Astrocyte (in vitro differentiated cells and primary cell): Measurements from ENCODE around the gene S100P. TPM values are rescaled to one million over a fixed set of nuclear protein-coding genes. Genes with fewer than 3 reads are reported as not detected.
"Not testable (repeated sequence)": the region's sequence is repeated elsewhere in the genome, so short reads cannot be mapped to it uniquely, and the experiment has no call there.

Experiments
- DNase-seq: peaks from one replicate; pipeline ENCODE4 v3.0.0-alpha.2; 2010; ENCODE audit warnings: low read depth
- FAIRE-seq: peaks from 2 replicates; lab custom pipeline; 2011; peaks lifted over from hg19 to GRCh38; lab: Jason Lieb, UNC
- H2AFZ ChIP-seq: 2 replicates; pipeline ENCODE4 v1.6.0; 2012; ENCODE audit warnings: low read depth, low read length, inconsistent platforms
- H3K27ac ChIP-seq: 2 replicates; pipeline ENCODE4 v1.5.1; 2011; ENCODE audit warnings: low read depth, low read length, inconsistent platforms
- H3K27me3 ChIP-seq: 2 replicates; pipeline ENCODE4 v1.6.0; 2011; ENCODE audit warnings: low read length, inconsistent platforms; ENCODE audit not compliant: insufficient read depth
- H3K36me3 ChIP-seq: 2 replicates; pipeline ENCODE4 v1.5.1; 2011; ENCODE audit warnings: low read length, inconsistent platforms; ENCODE audit not compliant: insufficient read depth
- H3K4me1 ChIP-seq: 2 replicates; pipeline ENCODE4 v1.5.1; 2011; ENCODE audit warnings: low read length, inconsistent platforms; ENCODE audit not compliant: insufficient read depth
- H3K4me2 ChIP-seq: 2 replicates; pipeline ENCODE4 v1.6.0; 2012; ENCODE audit warnings: low read length, inconsistent platforms
- H3K4me3 ChIP-seq: 2 replicates; pipeline ENCODE4 v1.5.1; 2011; ENCODE audit warnings: low read depth, mild to moderate bottlenecking, low read length, inconsistent platforms; ENCODE audit not compliant: insufficient read depth
- H3K79me2 ChIP-seq: 2 replicates; pipeline ENCODE4 v1.6.0; 2012; ENCODE audit warnings: mild to moderate bottlenecking, low read length, inconsistent platforms; ENCODE audit not compliant: insufficient read depth
- H3K9ac ChIP-seq: 2 replicates; pipeline ENCODE4 v1.6.0; 2012; ENCODE audit warnings: mild to moderate bottlenecking, low read length, inconsistent platforms
- H3K9me3 ChIP-seq: 2 replicates; pipeline ENCODE4 v1.5.1; 2012; ENCODE audit warnings: low read depth, mild to moderate bottlenecking, low read length, inconsistent platforms; ENCODE audit not compliant: insufficient read depth
- H4K20me1 ChIP-seq: 2 replicates; pipeline ENCODE4 v1.6.0; 2012; ENCODE audit warnings: low read length, inconsistent platforms; ENCODE audit not compliant: insufficient read depth
- H3K27ac Mint-ChIP-seq: one replicate; pipeline ENCODE4 v1.8.0; 2021; ENCODE audit warnings: mild to moderate bottlenecking, mixed read lengths; ENCODE audit not compliant: unreplicated experiment
- H3K27me3 Mint-ChIP-seq: one replicate; pipeline ENCODE4 v1.8.0; 2021; ENCODE audit warnings: low read depth, mixed read lengths; ENCODE audit not compliant: unreplicated experiment
- H3K36me3 Mint-ChIP-seq: one replicate; pipeline ENCODE4 v1.8.0; 2021; ENCODE audit warnings: low read depth, mixed read lengths; ENCODE audit not compliant: unreplicated experiment
- H3K4me1 Mint-ChIP-seq: one replicate; pipeline ENCODE4 v1.8.0; 2021; ENCODE audit warnings: low read depth, mixed read lengths; ENCODE audit not compliant: unreplicated experiment
- H3K4me3 Mint-ChIP-seq: one replicate; pipeline ENCODE4 v1.8.0; 2021; ENCODE audit warnings: mild to moderate bottlenecking, moderate library complexity, mixed read lengths; ENCODE audit not compliant: unreplicated experiment
- H3K9me3 Mint-ChIP-seq: one replicate; pipeline ENCODE4 v1.8.0; 2021; ENCODE audit warnings: mild to moderate bottlenecking, mixed read lengths; ENCODE audit not compliant: unreplicated experiment
- EZH2 ChIP-seq: IDR thresholded peaks from 2 replicates; pipeline ENCODE4 v1.6.1; 2012; ENCODE audit warnings: mild to moderate bottlenecking, low read length, inconsistent platforms; ENCODE audit not compliant: insufficient read depth
- total RNA-seq: library from RNA; stranded (reverse); gene quantifications from 2 replicates; pipeline ENCODE4 v1.2.1, GENCODE V29; 2021
- TF ChIP-seq, protein P1 (sequence below): IDR thresholded peaks from 2 replicates; pipeline ENCODE4 v1.5.1; 2011; ENCODE audit warnings: low read depth, mild to moderate bottlenecking, inconsistent platforms, low read length, moderate library complexity; ENCODE audit not compliant: insufficient read depth

Gene S100P
- total RNA-seq, 1 donor from 2014 or later, result not detected

DNA sequence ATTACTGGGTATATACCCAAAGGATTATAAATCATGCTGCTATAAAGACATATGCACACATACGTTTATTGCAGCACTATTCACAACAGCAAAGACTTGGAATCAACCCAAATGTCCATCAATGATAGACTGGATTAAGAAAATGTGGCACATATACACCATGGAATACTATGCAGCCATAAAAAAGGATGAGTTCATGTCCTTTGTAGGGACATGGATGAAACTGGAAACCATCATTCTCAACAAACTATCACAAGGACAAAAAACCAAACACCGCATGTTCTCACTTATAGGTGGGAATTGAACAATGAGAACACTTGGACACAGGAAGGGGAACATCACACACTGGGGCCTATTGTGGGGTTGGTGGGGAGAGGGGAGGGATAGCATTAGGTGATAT is 38.4 kb upstream of the S100P start:
- FAIRE-seq, H3K4me3 Mint-ChIP-seq, H3K4me3 ChIP-seq, H3K36me3 Mint-ChIP-seq, H4K20me1 ChIP-seq, H3K9ac ChIP-seq, DNase-seq, H3K4me1 ChIP-seq, H3K27me3 Mint-ChIP-seq, H3K27ac ChIP-seq, H3K4me1 Mint-ChIP-seq, H3K9me3 Mint-ChIP-seq, H3K27ac Mint-ChIP-seq, H3K36me3 ChIP-seq, H3K9me3 ChIP-seq, H3K79me2 ChIP-seq, H2AFZ ChIP-seq, H3K4me2 ChIP-seq, H3K27me3 ChIP-seq: not testable (repeated sequence)

DNA sequence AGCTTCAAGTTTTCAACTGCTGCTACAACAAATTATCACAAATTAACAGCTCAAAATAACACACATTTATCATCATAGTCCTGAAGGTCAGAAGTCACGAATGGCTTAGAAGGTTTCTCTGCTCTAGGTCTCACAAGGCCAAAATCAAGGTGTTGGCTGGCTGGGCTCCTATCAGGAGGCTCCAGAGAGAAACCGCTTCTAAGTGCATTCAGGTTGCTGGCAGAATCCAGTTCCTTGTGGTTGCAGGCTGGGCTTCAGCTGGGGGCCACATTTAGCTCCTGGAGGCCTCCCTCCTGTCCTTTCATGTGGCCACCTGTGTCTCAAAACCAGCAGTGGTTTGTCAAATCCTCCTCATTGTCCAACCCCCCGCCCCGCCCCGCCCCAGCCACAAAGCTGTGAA is 37.8 kb upstream of the S100P start:
- no peaks in the 10 kb centered on the region for H3K79me2 ChIP-seq
- no peak for DNase-seq
- Mint-ChIP-seq H3K9me3 (no peaks in the 10 kb centered on the region), H3K4me3 (no peak overlapping the region), H3K36me3 (peaks cover 7% of the 10 kb centered on the region), H3K4me1 (no peaks in the 10 kb centered on the region), H3K27ac (no peak overlapping the region), H3K27me3 (peaks cover 11% of the 10 kb centered on the region)
- no peak overlapping the region for H3K27ac ChIP-seq
- no peaks in the 10 kb centered on the region for H3K9me3 ChIP-seq
- no peak overlapping the region for H3K4me2 ChIP-seq
- no peak overlapping the region for H3K4me3 ChIP-seq
- H3K36me3 ChIP-seq, result no peaks in the 10 kb centered on the region
- H3K4me1 ChIP-seq, result no peaks in the 10 kb centered on the region
- H4K20me1 ChIP-seq, result no peaks in the 10 kb centered on the region
- no peaks in the 10 kb centered on the region for H3K27me3 ChIP-seq
- no peak overlapping the region for H3K9ac ChIP-seq
- no peak overlapping the region for H2AFZ ChIP-seq
- TF ChIP-seq, protein P1, sequence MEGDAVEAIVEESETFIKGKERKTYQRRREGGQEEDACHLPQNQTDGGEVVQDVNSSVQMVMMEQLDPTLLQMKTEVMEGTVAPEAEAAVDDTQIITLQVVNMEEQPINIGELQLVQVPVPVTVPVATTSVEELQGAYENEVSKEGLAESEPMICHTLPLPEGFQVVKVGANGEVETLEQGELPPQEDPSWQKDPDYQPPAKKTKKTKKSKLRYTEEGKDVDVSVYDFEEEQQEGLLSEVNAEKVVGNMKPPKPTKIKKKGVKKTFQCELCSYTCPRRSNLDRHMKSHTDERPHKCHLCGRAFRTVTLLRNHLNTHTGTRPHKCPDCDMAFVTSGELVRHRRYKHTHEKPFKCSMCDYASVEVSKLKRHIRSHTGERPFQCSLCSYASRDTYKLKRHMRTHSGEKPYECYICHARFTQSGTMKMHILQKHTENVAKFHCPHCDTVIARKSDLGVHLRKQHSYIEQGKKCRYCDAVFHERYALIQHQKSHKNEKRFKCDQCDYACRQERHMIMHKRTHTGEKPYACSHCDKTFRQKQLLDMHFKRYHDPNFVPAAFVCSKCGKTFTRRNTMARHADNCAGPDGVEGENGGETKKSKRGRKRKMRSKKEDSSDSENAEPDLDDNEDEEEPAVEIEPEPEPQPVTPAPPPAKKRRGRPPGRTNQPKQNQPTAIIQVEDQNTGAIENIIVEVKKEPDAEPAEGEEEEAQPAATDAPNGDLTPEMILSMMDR, result no peak
- TF ChIP-seq EZH2, result no peak
- FAIRE-seq, result no peak

DNA sequence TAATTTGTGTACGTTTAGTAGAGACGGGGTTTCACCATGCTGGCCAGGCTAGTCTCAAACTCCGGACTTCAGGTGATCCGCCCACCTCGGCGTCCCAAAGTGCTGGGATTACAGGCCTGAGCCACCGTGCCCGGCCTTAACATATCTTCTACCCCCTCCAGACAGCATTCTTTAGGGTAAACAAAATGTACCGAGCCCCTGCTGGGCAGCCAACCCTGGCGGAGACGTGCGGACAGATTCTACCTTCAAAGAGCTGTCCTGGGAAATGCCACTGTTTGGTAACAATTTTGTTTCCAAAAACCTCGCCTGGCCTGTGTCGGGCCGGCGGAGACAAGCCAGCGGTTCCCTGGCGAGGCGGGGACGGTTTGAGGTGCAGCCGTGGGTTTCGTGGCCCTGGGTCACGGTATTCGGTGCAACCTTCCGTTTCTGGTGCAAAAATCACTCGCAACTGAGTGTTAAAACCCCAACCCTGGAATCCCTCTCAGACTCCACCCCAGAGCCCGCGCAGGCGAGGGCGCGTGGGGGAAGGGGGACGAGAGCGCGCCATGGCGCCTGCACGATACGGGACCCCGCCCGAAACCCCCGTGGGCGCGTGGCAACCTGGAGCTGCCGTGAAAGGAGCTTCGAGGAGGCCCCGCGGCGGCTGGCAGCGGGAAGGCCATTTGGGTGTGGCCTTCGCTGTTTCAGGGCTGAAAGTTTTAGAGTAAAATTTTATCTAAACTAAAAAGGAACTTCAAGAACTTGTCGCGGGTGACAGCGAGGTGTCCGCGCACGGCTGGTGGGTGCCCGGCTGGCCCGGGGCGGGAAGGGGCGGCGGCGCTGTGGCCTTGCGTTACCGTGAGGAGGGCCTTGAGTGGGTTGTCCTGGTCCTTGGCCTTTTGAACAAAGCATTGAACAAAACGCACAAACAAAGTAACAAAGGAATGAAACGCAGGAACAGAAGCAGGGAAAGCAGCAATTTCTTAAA is 36.2 kb upstream of the S100P start:
- Histone ChIP-seq H3K79me2 (no peaks in the 10 kb centered on the region), H3K27me3 (peaks cover 13% of the 10 kb centered on the region), H3K4me2 (no peak overlapping the region), H3K27ac (no peak overlapping the region), H3K4me1 (no peaks in the 10 kb centered on the region), H3K9me3 (no peaks in the 10 kb centered on the region), H4K20me1 (no peaks in the 10 kb centered on the region), H3K4me3 (no peak overlapping the region), H3K9ac (no peak overlapping the region), H3K36me3 (no peaks in the 10 kb centered on the region), H2AFZ (peak overlapping the region; percentile 41)
- peaks cover 24% of the 10 kb centered on the region for H3K27me3 Mint-ChIP-seq
- DNase-seq (no peak), FAIRE-seq (no peak)
- peaks cover 7% of the 10 kb centered on the region for H3K36me3 Mint-ChIP-seq
- H3K4me3 Mint-ChIP-seq, result no peak overlapping the region
- TF ChIP-seq EZH2, result no peak
- TF ChIP-seq, protein P1, result no peak
- no peak overlapping the region for H3K27ac Mint-ChIP-seq
- H3K4me1 Mint-ChIP-seq, result no peaks in the 10 kb centered on the region
- no peaks in the 10 kb centered on the region for H3K9me3 Mint-ChIP-seq
